H1 (cell line): ENCODE data around the gene APP. TPM values are rescaled to one million over a fixed set of nuclear protein-coding genes. Genes with fewer than 3 reads are reported as not detected.

Source experiments
- HDAC2 ChIP-seq, 2 experiments: fragments of 300-600 bp in 1 of 2; sonication (generic) in 1 of 2; IDR thresholded peaks; 2 replicates each; pipeline ENCODE4 v1.6.1; 2011 to 2012; ENCODE audit warnings: low read depth in 2 of 2, low read length in 2 of 2, mild to moderate bottlenecking in 2 of 2, moderate library complexity in 2 of 2, borderline replicate concordance in 1 of 2, inconsistent platforms in 1 of 2
- KDM4A ChIP-seq: IDR thresholded peaks from one replicate; pipeline ENCODE4 v1.7.1; 2012; ENCODE audit warnings: low read depth, mild to moderate bottlenecking, moderate library complexity, low read length, inconsistent platforms; ENCODE audit not compliant: severe bottlenecking
- KDM5A ChIP-seq: fragments of 200-600 bp; IDR thresholded peaks from 2 replicates; pipeline ENCODE4 v1.7.1; 2012; ENCODE audit warnings: mild to moderate bottlenecking, low read length, inconsistent platforms, mixed read lengths
- RXRA ChIP-seq: IDR thresholded peaks from 2 replicates; pipeline ENCODE4 v1.6.1; 2011; ENCODE audit warnings: low read depth, mild to moderate bottlenecking, low read length, moderate library complexity; ENCODE audit not compliant: insufficient read depth
- TAF7 ChIP-seq: optimal IDR thresholded peaks from 2 replicates; pipeline ENCODE3; 2011; ENCODE audit warnings: low read depth, mild to moderate bottlenecking, inconsistent platforms, low read length, moderate library complexity, borderline replicate concordance
- polyA plus RNA-seq, 7 experiments: library from polyadenylated mRNA; depleted of rRNA in 3 of 7; stranded (reverse) in 5 of 7; unstranded in 2 of 7; fragments of >200 nt in 5 of 7; fragments of 200-250 nt in 2 of 7; gene quantifications; 1 replicate in 5 of 7; 2 replicates in 1 of 7; 4 replicates in 1 of 7; pipeline versions ENCODE4 v1.2.1 to v1.2.3, GENCODE V29; 2011 to 2013; ENCODE audit warnings: missing spikeins in 2 of 7, mixed read lengths in 2 of 7
- total RNA-seq: library from RNA; stranded (reverse); fragmentation: NEBNext Ultra II Directional; extraction: Animal tissue kit (Norgen Biotek cat#: 25700); gene quantifications from 2 replicates; pipeline ENCODE4 v1.2.1, GENCODE V29; 2021

The APP gene
- total and polyA plus RNA-seq, 2 of the 8 experiments (the other 6 are each of a cell fraction or from before 2014, with no cell fraction given) = 375 to 551 TPM

DNA sequence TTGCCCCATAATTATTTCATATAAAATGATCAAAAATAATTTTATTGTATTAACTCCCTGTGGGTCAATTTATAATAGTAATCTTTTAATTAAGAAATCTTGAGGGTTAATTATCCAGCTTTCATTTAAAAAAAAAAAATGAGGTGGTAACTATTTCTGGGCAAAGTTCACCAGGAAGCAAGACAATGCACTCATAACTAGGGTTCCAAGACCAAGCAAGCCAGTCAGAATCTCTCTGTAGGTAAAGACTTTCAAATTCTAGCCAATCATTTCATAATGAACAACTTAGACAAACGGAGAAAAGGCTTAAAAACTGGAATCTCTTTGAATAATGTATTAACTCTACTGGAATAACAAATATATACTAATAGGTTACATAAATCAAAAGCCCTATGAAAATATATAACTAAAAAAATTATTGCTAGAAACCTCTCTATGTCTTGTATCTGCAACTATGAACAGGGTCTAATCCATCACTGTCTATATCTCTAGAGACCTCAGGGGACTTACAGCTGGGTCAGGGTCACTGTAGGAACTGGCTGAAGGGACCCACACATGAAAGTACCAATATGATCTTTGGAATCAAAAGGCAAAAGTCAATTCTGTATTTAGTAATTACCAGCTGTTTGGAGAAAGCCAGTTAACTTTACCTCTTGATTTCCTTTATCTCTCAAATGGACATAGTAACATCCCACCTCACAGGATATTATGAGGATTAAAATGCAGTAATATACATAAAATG is 43.3 kb downstream of the APP start (continued):
- TF ChIP-seq HDAC2 (IDR thresholded peaks at IDR 0.05; ENCODE audit: borderline replicate concordance in 1 of 2, low read depth in 2 of 2, low read length in 2 of 2) (no peak), RXRA (no peak), TAF7 (no peak), KDM4A (no peak), KDM5A (no peak)
